SK-N-SH treated with all-trans-retinoic acid at 6 μM for 48 hours (cell line): ENCODE data around the gene PADI2.
A peak's percentile ranks its signal among the peaks of the same experiment; 100 is the strongest.

Experiments used
- ATAC-seq: fragments of 200-7000 bp; cut with Tn5 transposase; 3 replicates; pipeline ENCODE4 v1.9.1; 2020; ENCODE audit warnings: mild to moderate bottlenecking, moderate library complexity
- ARNTL ChIP-seq: fragments of 450-650 bp; formaldehyde crosslinking; IDR thresholded peaks from 2 replicates; pipeline ENCODE4 v1.5.0; 2020; ENCODE audit warnings: low read depth, mild to moderate bottlenecking, moderate library complexity, borderline replicate concordance
- BACH2 ChIP-seq: fragments of 250-450 bp; sonication (Bioruptor Pico); IDR thresholded peaks from 2 replicates; pipeline ENCODE4 v1.9.0; 2021; ENCODE audit warnings: mild to moderate bottlenecking, borderline replicate concordance
- CSDC2 ChIP-seq: fragments of 250-450 bp; sonication (Bioruptor Pico); IDR thresholded peaks from 2 replicates; pipeline ENCODE4 v1.5.0; 2020; ENCODE audit warnings: mild to moderate bottlenecking, moderate library complexity
- ESRRG ChIP-seq: fragments of 250-450 bp; sonication (Bioruptor Pico); IDR thresholded peaks from 2 replicates; pipeline ENCODE4 v1.6.1; 2021; ENCODE audit warnings: mild to moderate bottlenecking
- GLIS3 ChIP-seq: fragments of 250-450 bp; sonication (Bioruptor Pico); IDR thresholded peaks from 2 replicates; pipeline ENCODE4 v1.5.0; 2020; ENCODE audit warnings: mild to moderate bottlenecking, moderate library complexity
- ISL1 ChIP-seq: fragments of 250-450 bp; sonication (Bioruptor Pico); IDR thresholded peaks from 2 replicates; pipeline ENCODE4 v2.1.2; 2022; ENCODE audit warnings: mild to moderate bottlenecking, moderate library complexity
- OSR1 ChIP-seq: fragments of 250-450 bp; sonication (Bioruptor Pico); IDR thresholded peaks from 2 replicates; pipeline ENCODE4 v1.8.0; 2022; ENCODE audit warnings: moderate library complexity, mild to moderate bottlenecking, inconsistent platforms
- PPARA ChIP-seq: fragments of 250-450 bp; sonication (Bioruptor Pico); IDR thresholded peaks from 2 replicates; pipeline ENCODE4 v1.5.0; 2020; ENCODE audit warnings: mild to moderate bottlenecking, borderline replicate concordance
- RARB ChIP-seq: fragments of 250-450 bp; sonication (Bioruptor Pico); IDR thresholded peaks from 2 replicates; pipeline ENCODE4 v1.8.0; 2021; ENCODE audit warnings: mild to moderate bottlenecking, moderate library complexity
- SNAI2 ChIP-seq: fragments of 250-450 bp; sonication (Bioruptor Pico); IDR thresholded peaks from 2 replicates; pipeline ENCODE4 v1.5.0; 2020; ENCODE audit warnings: mild to moderate bottlenecking, moderate library complexity
- TCF4 ChIP-seq: fragments of 250-450 bp; sonication (Bioruptor Pico); IDR thresholded peaks from 2 replicates; pipeline ENCODE4 v1.8.0; 2021; ENCODE audit warnings: mild to moderate bottlenecking, moderate library complexity, borderline replicate concordance
- TOX ChIP-seq: fragments of 250-450 bp; sonication (Bioruptor Pico); IDR thresholded peaks from 2 replicates; pipeline ENCODE4 v1.8.0; 2021; ENCODE audit warnings: mild to moderate bottlenecking, moderate library complexity, borderline replicate concordance
- ZC3H10 ChIP-seq: fragments of 250-450 bp; sonication (Bioruptor Pico); IDR thresholded peaks from 2 replicates; pipeline ENCODE4 v1.5.1; 2021; ENCODE audit warnings: mild to moderate bottlenecking, moderate library complexity
- ZFP3 ChIP-seq: fragments of 250-450 bp; sonication (Bioruptor Pico); IDR thresholded peaks from 2 replicates; pipeline ENCODE4 v1.5.0; 2020; ENCODE audit warnings: mild to moderate bottlenecking, moderate library complexity
- ZNF565 ChIP-seq: fragments of 450-650 bp; formaldehyde crosslinking; conservative IDR thresholded peaks from 2 replicates; pipeline ENCODE4 v1.5.0; 2020; ENCODE audit warnings: low read depth, mild to moderate bottlenecking, moderate library complexity
- ZNF70 ChIP-seq: fragments of 450-650 bp; formaldehyde crosslinking; IDR thresholded peaks from 2 replicates; pipeline ENCODE4 v1.5.0; 2020; ENCODE audit warnings: mild to moderate bottlenecking, moderate library complexity
- ZNF8 ChIP-seq: fragments of 450-650 bp; formaldehyde crosslinking; IDR thresholded peaks from 2 replicates; pipeline ENCODE4 v1.5.0; 2020; ENCODE audit warnings: mild to moderate bottlenecking, moderate library complexity
- TF ChIP-seq, protein P1 (sequence below): fragments of 250-450 bp; sonication (Bioruptor Pico); IDR thresholded peaks from 2 replicates; pipeline ENCODE4 v1.5.0; 2020; ENCODE audit warnings: mild to moderate bottlenecking, moderate library complexity
- TF ChIP-seq, protein P2 (sequence below): fragments of 250-450 bp; sonication (Bioruptor Pico); IDR thresholded peaks from 2 replicates; pipeline ENCODE4 v1.5.1; 2020; ENCODE audit warnings: low read depth, mild to moderate bottlenecking, moderate library complexity
- TF ChIP-seq, protein P3 (sequence below): fragments of 250-450 bp; sonication (Bioruptor Pico); IDR thresholded peaks from 2 replicates; pipeline ENCODE4 v1.5.1; 2021; ENCODE audit warnings: mild to moderate bottlenecking, moderate library complexity
- TF ChIP-seq, protein P4 (sequence below): fragments of 250-450 bp; sonication (Bioruptor Pico); IDR thresholded peaks from 2 replicates; pipeline ENCODE4 v1.8.0; 2020; ENCODE audit warnings: mild to moderate bottlenecking, moderate library complexity, borderline replicate concordance

Gene PADI2

DNA sequence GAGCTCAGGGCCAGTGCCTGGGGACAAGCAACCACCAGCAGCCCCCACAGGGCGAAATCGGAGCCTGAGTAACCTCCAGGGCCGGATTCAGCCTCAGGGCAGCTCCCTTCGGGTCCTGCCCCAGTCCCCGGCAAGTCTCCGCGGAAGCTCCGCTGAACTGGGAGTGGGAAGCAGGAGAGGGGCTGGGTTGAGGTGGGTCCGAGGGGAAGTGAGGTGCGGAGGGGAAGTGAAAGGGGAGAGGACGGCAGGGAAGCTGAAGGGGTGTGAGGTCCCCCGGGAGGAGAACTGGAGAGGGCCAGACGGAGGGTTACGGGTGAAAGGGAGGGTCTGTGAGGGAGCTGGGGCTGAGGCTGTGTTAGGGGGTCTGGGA lies 560 bp downstream of the PADI2 start:
- TF ChIP-seq GLIS3 (CRISPR knock-in tag), result no peak
- no peak for TF ChIP-seq TCF4 (CRISPR knock-in tag)
- TF ChIP-seq, protein P1, sequence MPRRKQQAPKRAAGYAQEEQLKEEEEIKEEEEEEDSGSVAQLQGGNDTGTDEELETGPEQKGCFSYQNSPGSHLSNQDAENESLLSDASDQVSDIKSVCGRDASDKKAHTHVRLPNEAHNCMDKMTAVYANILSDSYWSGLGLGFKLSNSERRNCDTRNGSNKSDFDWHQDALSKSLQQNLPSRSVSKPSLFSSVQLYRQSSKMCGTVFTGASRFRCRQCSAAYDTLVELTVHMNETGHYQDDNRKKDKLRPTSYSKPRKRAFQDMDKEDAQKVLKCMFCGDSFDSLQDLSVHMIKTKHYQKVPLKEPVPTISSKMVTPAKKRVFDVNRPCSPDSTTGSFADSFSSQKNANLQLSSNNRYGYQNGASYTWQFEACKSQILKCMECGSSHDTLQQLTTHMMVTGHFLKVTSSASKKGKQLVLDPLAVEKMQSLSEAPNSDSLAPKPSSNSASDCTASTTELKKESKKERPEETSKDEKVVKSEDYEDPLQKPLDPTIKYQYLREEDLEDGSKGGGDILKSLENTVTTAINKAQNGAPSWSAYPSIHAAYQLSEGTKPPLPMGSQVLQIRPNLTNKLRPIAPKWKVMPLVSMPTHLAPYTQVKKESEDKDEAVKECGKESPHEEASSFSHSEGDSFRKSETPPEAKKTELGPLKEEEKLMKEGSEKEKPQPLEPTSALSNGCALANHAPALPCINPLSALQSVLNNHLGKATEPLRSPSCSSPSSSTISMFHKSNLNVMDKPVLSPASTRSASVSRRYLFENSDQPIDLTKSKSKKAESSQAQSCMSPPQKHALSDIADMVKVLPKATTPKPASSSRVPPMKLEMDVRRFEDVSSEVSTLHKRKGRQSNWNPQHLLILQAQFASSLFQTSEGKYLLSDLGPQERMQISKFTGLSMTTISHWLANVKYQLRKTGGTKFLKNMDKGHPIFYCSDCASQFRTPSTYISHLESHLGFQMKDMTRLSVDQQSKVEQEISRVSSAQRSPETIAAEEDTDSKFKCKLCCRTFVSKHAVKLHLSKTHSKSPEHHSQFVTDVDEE (CRISPR knock-in tag), result no peak
- no peak for TF ChIP-seq BACH2
- TF ChIP-seq OSR1 (CRISPR knock-in tag), result no peak
- ATAC-seq, result peak; percentile 5; the same call in 1 of the 3 replicates

DNA sequence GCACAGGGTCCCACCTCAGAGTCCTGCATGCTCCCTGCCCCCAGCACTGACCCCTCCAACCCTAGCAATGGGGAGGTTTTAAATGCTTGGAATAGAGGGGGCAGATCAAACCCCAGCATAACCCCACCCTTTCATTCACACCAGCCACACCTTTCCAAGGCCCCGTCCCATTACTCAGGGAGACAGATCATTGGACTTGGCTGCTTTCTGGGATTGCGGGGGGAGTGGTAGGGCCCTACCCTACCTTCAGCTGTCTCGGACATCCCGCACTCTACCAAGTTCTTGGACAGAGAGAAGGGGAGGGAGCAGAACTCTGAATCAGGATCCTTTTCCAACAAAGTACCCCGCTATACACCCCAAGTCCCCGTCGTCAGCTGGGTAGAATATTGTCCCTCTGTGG lies 983 bp downstream of the PADI2 start:
- TF ChIP-seq SNAI2 (no peak), OSR1 (CRISPR knock-in tag) (no peak), ISL1 (CRISPR knock-in tag) (no peak), TCF4 (CRISPR knock-in tag) (no peak)
- TF ChIP-seq, protein P2, sequence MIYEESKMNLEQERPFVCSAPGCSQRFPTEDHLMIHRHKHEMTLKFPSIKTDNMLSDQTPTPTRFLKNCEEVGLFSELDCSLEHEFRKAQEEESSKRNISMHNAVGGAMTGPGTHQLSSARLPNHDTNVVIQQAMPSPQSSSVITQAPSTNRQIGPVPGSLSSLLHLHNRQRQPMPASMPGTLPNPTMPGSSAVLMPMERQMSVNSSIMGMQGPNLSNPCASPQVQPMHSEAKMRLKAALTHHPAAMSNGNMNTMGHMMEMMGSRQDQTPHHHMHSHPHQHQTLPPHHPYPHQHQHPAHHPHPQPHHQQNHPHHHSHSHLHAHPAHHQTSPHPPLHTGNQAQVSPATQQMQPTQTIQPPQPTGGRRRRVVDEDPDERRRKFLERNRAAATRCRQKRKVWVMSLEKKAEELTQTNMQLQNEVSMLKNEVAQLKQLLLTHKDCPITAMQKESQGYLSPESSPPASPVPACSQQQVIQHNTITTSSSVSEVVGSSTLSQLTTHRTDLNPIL (CRISPR knock-in tag), result no peak
- TF ChIP-seq, protein P1 (CRISPR knock-in tag), result no peak
- TF ChIP-seq, protein P3, sequence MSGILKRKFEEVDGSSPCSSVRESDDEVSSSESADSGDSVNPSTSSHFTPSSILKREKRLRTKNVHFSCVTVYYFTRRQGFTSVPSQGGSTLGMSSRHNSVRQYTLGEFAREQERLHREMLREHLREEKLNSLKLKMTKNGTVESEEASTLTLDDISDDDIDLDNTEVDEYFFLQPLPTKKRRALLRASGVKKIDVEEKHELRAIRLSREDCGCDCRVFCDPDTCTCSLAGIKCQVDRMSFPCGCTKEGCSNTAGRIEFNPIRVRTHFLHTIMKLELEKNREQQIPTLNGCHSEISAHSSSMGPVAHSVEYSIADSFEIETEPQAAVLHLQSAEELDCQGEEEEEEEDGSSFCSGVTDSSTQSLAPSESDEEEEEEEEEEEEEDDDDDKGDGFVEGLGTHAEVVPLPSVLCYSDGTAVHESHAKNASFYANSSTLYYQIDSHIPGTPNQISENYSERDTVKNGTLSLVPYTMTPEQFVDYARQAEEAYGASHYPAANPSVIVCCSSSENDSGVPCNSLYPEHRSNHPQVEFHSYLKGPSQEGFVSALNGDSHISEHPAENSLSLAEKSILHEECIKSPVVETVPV (CRISPR knock-in tag), result no peak
- no peak for ATAC-seq

DNA sequence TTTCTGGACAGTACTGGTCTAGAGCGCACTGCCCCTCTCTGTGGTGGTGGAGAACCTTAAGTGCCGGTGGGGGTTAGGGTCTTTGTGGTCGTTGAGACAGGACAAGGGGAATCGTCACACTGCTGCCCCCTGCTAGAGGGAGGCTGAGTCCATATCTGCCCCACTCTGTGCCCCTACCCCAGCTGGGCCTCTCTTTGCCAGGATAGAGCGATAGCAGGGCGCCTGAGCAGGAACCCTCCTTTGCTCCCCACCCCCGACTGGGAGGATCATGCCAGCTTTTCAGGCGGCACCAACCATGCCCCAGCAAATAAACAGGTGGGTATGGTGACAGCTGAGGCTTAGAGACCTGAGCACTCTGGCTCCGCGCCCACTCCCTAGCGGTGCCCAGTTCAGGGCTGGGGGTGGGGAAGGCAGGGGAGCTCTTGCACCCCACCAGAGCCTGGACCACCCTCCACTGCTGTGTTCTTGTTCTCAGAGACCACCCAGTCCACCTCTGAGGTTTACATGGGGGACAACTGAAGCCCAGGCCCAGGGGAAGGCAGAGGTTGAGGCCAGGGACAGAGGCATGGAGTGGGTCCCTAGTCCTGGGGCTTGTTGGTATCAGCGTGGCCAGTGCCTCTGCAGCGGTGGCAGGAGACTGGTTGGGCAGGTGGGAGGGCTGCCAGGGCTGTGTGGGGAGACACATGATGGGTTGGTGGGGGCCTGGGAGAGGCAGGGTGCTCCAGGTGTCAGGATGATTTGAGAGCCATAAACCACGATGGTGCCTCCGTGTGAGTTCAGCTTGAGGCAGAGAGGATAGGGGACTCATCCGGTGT lies 1.6 kb downstream of the PADI2 start:
- ATAC-seq, result no peak
- no peak for TF ChIP-seq PPARA (CRISPR knock-in tag)
- TF ChIP-seq TOX (CRISPR knock-in tag), result no peak
- TF ChIP-seq ZNF565 (CRISPR knock-in tag), result no peak
- no peak for TF ChIP-seq ESRRG (CRISPR knock-in tag)
- TF ChIP-seq, protein P4, sequence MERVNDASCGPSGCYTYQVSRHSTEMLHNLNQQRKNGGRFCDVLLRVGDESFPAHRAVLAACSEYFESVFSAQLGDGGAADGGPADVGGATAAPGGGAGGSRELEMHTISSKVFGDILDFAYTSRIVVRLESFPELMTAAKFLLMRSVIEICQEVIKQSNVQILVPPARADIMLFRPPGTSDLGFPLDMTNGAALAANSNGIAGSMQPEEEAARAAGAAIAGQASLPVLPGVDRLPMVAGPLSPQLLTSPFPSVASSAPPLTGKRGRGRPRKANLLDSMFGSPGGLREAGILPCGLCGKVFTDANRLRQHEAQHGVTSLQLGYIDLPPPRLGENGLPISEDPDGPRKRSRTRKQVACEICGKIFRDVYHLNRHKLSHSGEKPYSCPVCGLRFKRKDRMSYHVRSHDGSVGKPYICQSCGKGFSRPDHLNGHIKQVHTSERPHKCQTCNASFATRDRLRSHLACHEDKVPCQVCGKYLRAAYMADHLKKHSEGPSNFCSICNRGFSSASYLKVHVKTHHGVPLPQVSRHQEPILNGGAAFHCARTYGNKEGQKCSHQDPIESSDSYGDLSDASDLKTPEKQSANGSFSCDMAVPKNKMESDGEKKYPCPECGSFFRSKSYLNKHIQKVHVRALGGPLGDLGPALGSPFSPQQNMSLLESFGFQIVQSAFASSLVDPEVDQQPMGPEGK (CRISPR knock-in tag), result no peak
- TF ChIP-seq, protein P3 (CRISPR knock-in tag), result no peak
- no peak for TF ChIP-seq TCF4 (CRISPR knock-in tag)
- TF ChIP-seq RARB (CRISPR knock-in tag), result no peak
- TF ChIP-seq ZNF70 (CRISPR knock-in tag), result no peak
- no peak for TF ChIP-seq ZFP3
- TF ChIP-seq, protein P1 (CRISPR knock-in tag), result no peak
- TF ChIP-seq CSDC2, result no peak
- no peak for TF ChIP-seq ARNTL (CRISPR knock-in tag)
- no peak for TF ChIP-seq GLIS3 (CRISPR knock-in tag)
- no peak for TF ChIP-seq BACH2
- no peak for TF ChIP-seq ISL1 (CRISPR knock-in tag)
- no peak for TF ChIP-seq ZC3H10 (CRISPR knock-in tag)
- no peak for TF ChIP-seq ZNF8 (CRISPR knock-in tag)
